Measurements from ENCODE around the gene STRBP. TPM values are rescaled to one million over a fixed set of nuclear protein-coding genes. Genes with fewer than 3 reads are reported as not detected.
"Not testable (repeated sequence)": the region's sequence is repeated elsewhere in the genome, so short reads cannot be mapped to it uniquely, and the experiment has no call there.

The STRBP gene
- total RNA-seq, 4 donors from 2014 or later, result 10.6 to 18.4 (median 14.5) TPM

DNA sequence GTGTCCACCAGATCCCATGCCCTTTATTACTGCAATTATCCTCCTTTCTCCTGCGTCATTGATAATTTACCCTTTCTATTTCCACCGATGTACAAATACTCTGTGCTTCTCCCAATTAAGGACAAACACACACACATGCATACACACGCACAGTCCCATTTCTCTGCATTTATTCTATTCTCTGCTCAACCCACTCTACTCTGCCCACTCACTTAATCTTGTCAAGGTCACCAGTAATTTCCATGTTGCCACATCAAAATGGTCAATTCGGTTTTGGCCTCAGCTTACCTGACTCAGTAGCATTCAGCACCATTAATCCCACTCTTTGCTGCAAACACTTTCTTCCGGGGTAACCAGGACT is 14.6 kb upstream of the STRBP start:
- Histone ChIP-seq H3K27ac (no peak overlapping the region), H3K4me3 (no peak overlapping the region), H3K27me3 (peaks cover 10% of the 10 kb centered on the region), H3K4me1 (no peaks in the 10 kb centered on the region), H3K9me3 (no peaks in the 10 kb centered on the region), H3K36me3 (no peaks in the 10 kb centered on the region)
- no peak for DNase-seq (ENCODE audit: low spot score in 2 of 2)
- WGBS, result 85% methylated on average over 5 of the region's 5 CpGs
- TF ChIP-seq POLR2A (IDR thresholded peaks at IDR 0.05) (no peak), POLR2AphosphoS5 (IDR thresholded peaks at IDR 0.05) (no peak), EP300 (IDR thresholded peaks at IDR 0.05) (no peak)

GRCh38 chr9:123282362-123283047 is 14.1 kb upstream of the STRBP start:
- Histone ChIP-seq H3K4me1 (no peaks in the 10 kb centered on the region), H3K9me3 (no peaks in the 10 kb centered on the region), H3K36me3 (no peaks in the 10 kb centered on the region), H3K27me3 (peaks cover 10% of the 10 kb centered on the region), H3K27ac (no peak overlapping the region), H3K4me3 (no peak overlapping the region)
- TF ChIP-seq CTCF (IDR thresholded peaks at IDR 0.05), result no peak
- no peak for TF ChIP-seq POLR2AphosphoS5 (IDR thresholded peaks at IDR 0.05)
- TF ChIP-seq POLR2A (IDR thresholded peaks at IDR 0.05), result no peak
- 35% methylated on average over 10 of the region's 10 CpGs for WGBS
- no peak for DNase-seq (ENCODE audit: low spot score in 2 of 2)

DNA sequence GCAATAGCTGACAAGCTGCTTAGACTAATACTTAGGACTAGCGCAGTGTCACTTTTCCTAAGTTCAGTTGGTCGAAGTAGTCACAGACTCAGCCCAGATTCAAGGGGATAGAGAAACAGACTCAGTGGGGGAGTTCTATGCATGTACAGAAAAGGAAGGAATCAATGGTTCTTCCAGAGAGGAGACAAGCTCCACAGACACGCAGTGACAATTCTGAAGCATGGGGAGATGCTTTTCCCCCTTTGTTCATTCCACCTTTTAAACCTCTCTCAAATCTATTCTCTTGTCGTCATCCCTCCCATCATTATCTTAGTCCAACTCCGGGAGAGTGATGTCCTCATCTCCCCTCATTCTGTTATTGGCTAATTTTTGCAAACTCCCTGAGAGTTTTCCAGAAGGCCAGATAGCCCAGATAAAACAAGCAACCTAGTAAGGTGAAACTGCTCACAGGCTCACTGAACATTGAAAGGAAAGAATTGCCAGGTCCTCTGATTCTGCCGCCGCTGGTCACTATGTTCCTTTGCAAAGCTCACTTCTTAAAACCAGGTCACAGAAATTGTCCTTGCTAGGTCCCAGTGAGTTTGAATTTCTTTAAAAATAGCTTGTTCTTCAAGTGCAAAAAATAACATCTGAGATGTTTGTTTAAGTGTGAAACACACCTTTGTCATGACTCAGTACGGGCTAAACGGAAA is 13.4 kb upstream of the STRBP start:
- Histone ChIP-seq H3K9me3 (no peaks in the 10 kb centered on the region), H3K36me3 (no peaks in the 10 kb centered on the region), H3K27me3 (peaks cover 10% of the 10 kb centered on the region), H3K27ac (no peak overlapping the region), H3K4me3 (no peak overlapping the region), H3K4me1 (no peaks in the 10 kb centered on the region)
- DNase-seq (ENCODE audit: low spot score in 2 of 2), result no peak
- TF ChIP-seq CTCF (IDR thresholded peaks at IDR 0.05), result no peak
- no peak for TF ChIP-seq POLR2A (IDR thresholded peaks at IDR 0.05)
- no peak for TF ChIP-seq POLR2AphosphoS5 (IDR thresholded peaks at IDR 0.05)
- TF ChIP-seq EP300 (IDR thresholded peaks at IDR 0.05), result no peak
- WGBS, result 62% methylated on average over 9 of the region's 9 CpGs

DNA sequence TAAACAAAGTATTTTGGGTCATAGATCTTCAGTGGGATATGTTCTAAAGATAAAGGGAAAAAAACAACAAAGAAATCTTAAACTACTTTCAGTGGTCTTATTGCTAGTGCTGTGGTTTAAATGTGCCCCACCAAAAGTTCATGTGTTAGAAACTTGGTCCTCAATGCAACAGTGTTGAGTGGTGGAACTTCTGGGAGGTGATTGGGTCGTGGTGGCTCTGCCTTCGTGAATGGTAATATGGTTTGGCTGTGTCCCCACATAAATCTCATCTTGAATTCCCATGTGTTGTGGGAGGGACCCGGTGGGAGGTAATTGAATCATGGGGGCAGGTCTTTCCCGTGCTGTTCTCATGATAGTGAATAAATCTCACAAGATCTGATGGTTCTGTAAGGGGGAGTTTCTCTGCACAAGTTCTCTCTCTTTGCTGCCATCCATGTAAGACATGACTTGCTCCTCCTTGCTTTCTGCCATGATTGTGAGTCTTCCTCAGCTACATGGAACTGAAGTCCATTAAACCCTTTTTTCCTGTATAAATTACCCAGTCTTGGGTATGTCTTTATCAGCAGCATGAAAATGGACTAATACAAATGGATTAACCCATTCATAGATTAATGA is 10.6 kb upstream of the STRBP start:
- H3K4me3 ChIP-seq; H3K36me3 ChIP-seq; DNase-seq (ENCODE audit: low spot score in 2 of 2); H3K27ac ChIP-seq; H3K9me3 ChIP-seq; H3K27me3 ChIP-seq; H3K4me1 ChIP-seq: not testable (repeated sequence)
- WGBS, result 74% methylated on average over 4 of the region's 4 CpGs

GRCh38 chr9:123278361-123278760 is 10.0 kb upstream of the STRBP start:
- Histone ChIP-seq H3K27me3 (peaks cover 7% of the 10 kb centered on the region), H3K27ac (no peak overlapping the region), H3K4me1 (no peaks in the 10 kb centered on the region), H3K4me3 (no peak overlapping the region), H3K36me3 (no peaks in the 10 kb centered on the region), H3K9me3 (no peaks in the 10 kb centered on the region)
- TF ChIP-seq EP300 (IDR thresholded peaks at IDR 0.05) (no peak), POLR2AphosphoS5 (IDR thresholded peaks at IDR 0.05) (no peak)
- WGBS, result 74% methylated on average over 3 of the region's 3 CpGs
- DNase-seq (ENCODE audit: low spot score in 2 of 2), result no peak

DNA sequence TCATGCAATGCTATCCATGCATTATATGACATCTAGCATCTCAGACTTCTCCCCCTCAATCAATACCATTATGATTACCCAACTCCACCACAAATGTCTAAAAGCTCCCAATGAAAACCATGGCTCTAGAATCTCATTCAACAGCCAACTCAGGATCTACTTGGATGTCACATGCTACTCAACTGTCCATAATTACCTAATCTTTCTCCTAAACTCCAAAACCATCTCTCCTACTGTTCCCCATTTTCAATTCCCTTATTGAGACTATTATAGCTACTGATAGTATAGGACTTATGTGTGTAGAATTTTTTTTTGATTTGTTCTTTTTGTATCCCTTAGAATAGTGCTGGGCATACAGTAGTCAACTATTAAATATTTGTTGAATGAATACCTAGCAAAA is 8.2 kb upstream of the STRBP start:
- Histone ChIP-seq H3K4me1 (no peaks in the 10 kb centered on the region), H3K9me3 (no peaks in the 10 kb centered on the region), H3K27ac (no peak overlapping the region), H3K27me3 (no peaks in the 10 kb centered on the region), H3K36me3 (no peaks in the 10 kb centered on the region), H3K4me3 (no peak overlapping the region)
- no peak for DNase-seq (ENCODE audit: low spot score in 2 of 2)
- TF ChIP-seq POLR2AphosphoS5 (IDR thresholded peaks at IDR 0.05) (no peak), EP300 (IDR thresholded peaks at IDR 0.05) (no peak), POLR2A (IDR thresholded peaks at IDR 0.05) (no peak), CTCF (IDR thresholded peaks at IDR 0.05) (no peak)

GRCh38 chr9:123271133-123271532 is 2.7 kb upstream of the STRBP start:
- H3K27me3 ChIP-seq; H3K27ac ChIP-seq; DNase-seq (ENCODE audit: low spot score in 2 of 2); H3K4me3 ChIP-seq; H3K36me3 ChIP-seq; H3K9me3 ChIP-seq: not testable (repeated sequence)
- H3K4me1 ChIP-seq, result peaks cover 15% of the 10 kb centered on the region
- WGBS, result 91% methylated on average over 6 of the region's 6 CpGs

Measured in suprapubic skin (tissue), 4 donors.